ENCODE results near the gene PLA2G4B. TPM values are rescaled to one million over a fixed set of nuclear protein-coding genes. Genes with fewer than 3 reads are reported as not detected.

Gene PLA2G4B
- total and polyA plus RNA-seq, 4 donors = 5.7 to 13.0 (median 10.6) TPM

- peak; percentile 71 to 80 (median 76) for DNase-seq
- Histone ChIP-seq H3K9me3 (ENCODE audit: control insufficient read depth in 4 of 4, insufficient read depth in 3 of 4, low read length in 3 of 4) (no peaks in the 10 kb centered on the region), H3K4me3 (no peak overlapping the region), H3K36me3 (ENCODE audit: control insufficient read depth in 4 of 4, insufficient read depth in 4 of 4, low read length in 4 of 4) (peaks cover 0 to 11% (median 3%) of the 10 kb centered on the region in 4 donors), H3K27ac (ENCODE audit: low read depth in 1 of 2, low read length in 1 of 2) (no peak overlapping the region), H3K27me3 (ENCODE audit: control insufficient read depth in 3 of 3, insufficient read depth in 3 of 3, low read length in 2 of 3) (no peaks in the 10 kb centered on the region), H3K4me1 (ENCODE audit: control insufficient read depth in 5 of 5, insufficient read depth in 5 of 5, low read length in 5 of 5) (peaks cover 0 to 64% (median 2%) of the 10 kb centered on the region in 5 donors), H3K9ac (ENCODE audit: insufficient read depth in 1 of 2, low read length in 2 of 2) (no peak overlapping the region)
- no peak for ATAC-seq (ENCODE audit: insufficient read depth, low FRiP score)
- WGBS, 2 donors = 69 to 87% methylated on average over 17 of the region's 17 CpGs
- TF ChIP-seq CTCF (IDR thresholded peaks at IDR 0.05; ENCODE audit: control extremely low read depth, extremely low read depth) = no peak
Measured at GRCh38 chr15:41852736-41853590, 14.3 kb downstream of the PLA2G4B start.

GRCh38 chr15:41853831-41854230 is 15.2 kb downstream of the PLA2G4B start:
- Histone ChIP-seq H3K27me3 (ENCODE audit: control insufficient read depth in 3 of 3, insufficient read depth in 3 of 3, low read length in 2 of 3) (no peaks in the 10 kb centered on the region), H3K36me3 (ENCODE audit: control insufficient read depth in 4 of 4, insufficient read depth in 4 of 4, low read length in 4 of 4) (peaks cover 0 to 2% (median 0%) of the 10 kb centered on the region in 4 donors)
- WGBS, 2 donors = 85 to 95% methylated on average over 10 of the region's 10 CpGs

GRCh38 chr15:41854443-41854842 is 15.8 kb downstream of the PLA2G4B start:
- H3K4me1 ChIP-seq (ENCODE audit: control insufficient read depth in 5 of 5, insufficient read depth in 5 of 5, low read length in 5 of 5) = peaks cover 0 to 49% (median 2%) of the 10 kb centered on the region in 5 donors
- H3K9ac ChIP-seq (ENCODE audit: insufficient read depth in 1 of 2, low read length in 2 of 2) = no peak overlapping the region
- no peak for TF ChIP-seq CTCF (IDR thresholded peaks at IDR 0.05; ENCODE audit: control extremely low read depth, extremely low read depth)
- no peaks in the 10 kb centered on the region for H3K27me3 ChIP-seq (ENCODE audit: control insufficient read depth in 3 of 3, insufficient read depth in 3 of 3, low read length in 2 of 3)
- H3K4me3 ChIP-seq = no peak overlapping the region
- DNase-seq = peak in 1 of 3 donors; percentile 46
- 91 to 98% methylated on average over 9 of the region's 9 CpGs for WGBS, 2 donors
- H3K9me3 ChIP-seq (ENCODE audit: control insufficient read depth in 4 of 4, insufficient read depth in 3 of 4, low read length in 3 of 4) = no peaks in the 10 kb centered on the region
- ATAC-seq (ENCODE audit: insufficient read depth, low FRiP score) = no peak
- H3K36me3 ChIP-seq (ENCODE audit: control insufficient read depth in 4 of 4, insufficient read depth in 4 of 4, low read length in 4 of 4) = no peaks in the 10 kb centered on the region
- H3K27ac ChIP-seq (ENCODE audit: low read depth in 1 of 2, low read length in 1 of 2) = no peak overlapping the region

More at GRCh38 chr15:41853831-41854230, 15.2 kb downstream of the PLA2G4B start:
- no peak for DNase-seq
- Histone ChIP-seq H3K9ac (ENCODE audit: insufficient read depth in 1 of 2, low read length in 2 of 2) (no peak overlapping the region), H3K4me1 (ENCODE audit: control insufficient read depth in 5 of 5, insufficient read depth in 5 of 5, low read length in 5 of 5) (peaks cover 0 to 55% (median 2%) of the 10 kb centered on the region in 5 donors), H3K27ac (ENCODE audit: low read depth in 1 of 2, low read length in 1 of 2) (no peak overlapping the region), H3K4me3 (no peak overlapping the region), H3K9me3 (ENCODE audit: control insufficient read depth in 4 of 4, insufficient read depth in 3 of 4, low read length in 3 of 4) (no peaks in the 10 kb centered on the region)
- TF ChIP-seq CTCF (IDR thresholded peaks at IDR 0.05; ENCODE audit: control extremely low read depth, extremely low read depth) = no peak
- ATAC-seq (ENCODE audit: insufficient read depth, low FRiP score) = no peak

Measured in lung (tissue), 12 donors.